Panc1 (cell line): ENCODE data around the gene CLDN4. TPM values are rescaled to one million over a fixed set of nuclear protein-coding genes. Genes with fewer than 3 reads are reported as not detected.
"Not testable (repeated sequence)": the region's sequence is repeated elsewhere in the genome, so short reads cannot be mapped to it uniquely, and the experiment has no call there.

Experiments
- ATAC-seq: fragments of 200-7000 bp; cut with Tn5 transposase; 2 replicates; pipeline ENCODE4 v1.9.1; 2020; ENCODE audit warnings: mild to moderate bottlenecking, moderate library complexity
- Bru-seq: library from RNA; stranded (reverse); fragments of 400-500 nt; gene quantifications from one replicate; lab custom pipeline; 2021; lab: Mats Ljungman, UMichigan
- BruChase-seq, 2 experiments: library from RNA; stranded (reverse); fragments of 400-500 nt; gene quantifications; one replicate each; lab custom pipeline; 2021; lab: Mats Ljungman, UMichigan
- BruUV-seq: library from RNA; stranded (reverse); fragments of 400-500 nt; replicated peaks from 2 replicates; lab custom pipeline; 2021; lab: Mats Ljungman, UMichigan
- CTCF ChIA-PET: fragments of 300-600 bp; sonication (Branson Sonifier 250); formaldehyde crosslinking; loops from one replicate; lab custom pipeline; 2022; ENCODE audit warnings: antibody characterized with exemption; lab: Charles Lee
- POLR2A ChIA-PET: fragments of 300-600 bp; sonication (Branson Sonifier 250); formaldehyde crosslinking; loops from one replicate; lab custom pipeline; 2022; ENCODE audit warnings: antibody characterized with exemption; lab: Charles Lee
- DNase-seq: peaks from one replicate; pipeline ENCODE4 v3.0.0-alpha.2; 2010; ENCODE audit warnings: low read depth, low spot score
- H3K27ac ChIP-seq: 2 replicates; pipeline ENCODE4 v1.5.1; 2011; ENCODE audit warnings: mild to moderate bottlenecking, low read length, inconsistent platforms
- H3K27me3 ChIP-seq: fragments of 200-500 bp; sonication (Bioruptor generic); 2 replicates; pipeline ENCODE4 v1.6.0; 2014; ENCODE audit warnings: low read length, inconsistent platforms; ENCODE audit not compliant: control insufficient read depth, insufficient read depth
- H3K36me3 ChIP-seq: fragments of 200-500 bp; sonication (Bioruptor generic); 2 replicates; pipeline ENCODE4 v1.5.1; 2014; ENCODE audit warnings: inconsistent platforms, mild to moderate bottlenecking, low read length, moderate library complexity; ENCODE audit not compliant: control insufficient read depth, insufficient read depth
- H3K4me1 ChIP-seq: 2 replicates; pipeline ENCODE4 v1.5.1; 2011; ENCODE audit warnings: inconsistent platforms, mild to moderate bottlenecking, low read length, moderate library complexity; ENCODE audit not compliant: control insufficient read depth, insufficient read depth
- H3K4me3 ChIP-seq, 2 experiments: 2 replicates each; pipeline ENCODE4 v1.5.1; 2011 to 2012; ENCODE audit warnings: low read depth in 2 of 2, low read length in 2 of 2, mild to moderate bottlenecking in 2 of 2, inconsistent platforms in 1 of 2, moderate library complexity in 1 of 2
- H3K9me3 ChIP-seq: fragments of 200-500 bp; sonication (Bioruptor generic); 2 replicates; pipeline ENCODE4 v1.5.1; 2014; ENCODE audit warnings: low read depth, mild to moderate bottlenecking, inconsistent platforms, low read length, moderate library complexity; ENCODE audit not compliant: control insufficient read depth, insufficient read depth
- POLR2AphosphoS5 ChIP-seq: IDR thresholded peaks from 2 replicates; pipeline ENCODE4 v1.6.1; 2012; ENCODE audit warnings: mild to moderate bottlenecking, low read depth, low read length, moderate library complexity
- SIN3A ChIP-seq: IDR thresholded peaks from 2 replicates; pipeline ENCODE4 v1.6.1; 2012; ENCODE audit warnings: low read depth, mild to moderate bottlenecking, low read length, moderate library complexity, borderline replicate concordance; ENCODE audit not compliant: insufficient read depth
- TCF7L2 ChIP-seq: IDR thresholded peaks from 2 replicates; pipeline ENCODE4 v1.6.1; 2011; ENCODE audit warnings: mild to moderate bottlenecking, low read depth, low read length, inconsistent platforms
- in situ Hi-C: cut with HindIII; loops from 2 replicates; pipeline ENCODE4 v1.10.0; 2016; ENCODE audit warnings: low sequenced_read_pairs, low pct_unique_long_range_greater_than_20kb
- intact Hi-C: fragments of 100-400 bp; cut with micrococcal nuclease; formaldehyde crosslinking; loops from one replicate; pipeline ENCODE4 v1.10.0; 2022; ENCODE audit not compliant: unreplicated experiment
- long read RNA-seq: library from polyadenylated mRNA; unstranded; transcript quantifications from one replicate; pipeline ENCODE4 v2.0.0, GENCODE V29; 2021; ENCODE audit not compliant: unreplicated experiment
- polyA plus RNA-seq: library from polyadenylated mRNA; unstranded; fragments of >200 nt; gene quantifications from one replicate; pipeline ENCODE4 v1.2.1, GENCODE V29; 2012; ENCODE audit warnings: missing spikeins; ENCODE audit not compliant: insufficient read length
- total RNA-seq: library from RNA; stranded (reverse); gene quantifications from one replicate; pipeline ENCODE4 v1.2.1, GENCODE V29; 2021; ENCODE audit not compliant: unreplicated experiment
- TF ChIP-seq, protein P1 (sequence below), 2 experiments: IDR thresholded peaks; 2 replicates each; pipeline ENCODE4 v1.6.1; 2011 to 2012; ENCODE audit warnings: low read depth in 2 of 2, control low read depth in 1 of 2, low read length in 1 of 2, mild to moderate bottlenecking in 1 of 2, moderate library complexity in 1 of 2; ENCODE audit not compliant: insufficient read depth in 1 of 2
- TF ChIP-seq, protein P2 (sequence below): fragments of 450-650 bp; IDR thresholded peaks from 2 replicates; pipeline ENCODE4 v1.5.1; 2017; ENCODE audit warnings: mild to moderate bottlenecking

CLDN4 gene, protein sequence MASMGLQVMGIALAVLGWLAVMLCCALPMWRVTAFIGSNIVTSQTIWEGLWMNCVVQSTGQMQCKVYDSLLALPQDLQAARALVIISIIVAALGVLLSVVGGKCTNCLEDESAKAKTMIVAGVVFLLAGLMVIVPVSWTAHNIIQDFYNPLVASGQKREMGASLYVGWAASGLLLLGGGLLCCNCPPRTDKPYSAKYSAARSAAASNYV
- total RNA-seq (295 TPM), Bru-seq, nascent RNA (percentile 90 among the genes with signal in this experiment), BruChase-seq, experiment 1, labeled RNA remaining after a 2-hour chase (percentile 99 among the genes with signal in this experiment), BruChase-seq, experiment 2, labeled RNA remaining after a 6-hour chase (percentile 89 among the genes with signal in this experiment)
- polyA plus RNA-seq = 551 TPM
- long read RNA-seq, transcript CLDN4-201 (1 exons, 1,831 nt) = major isoform, 777 of 779 reads
- long read RNA-seq, partial matches to known transcripts = 0 of 779 reads
- long read RNA-seq, other reads (novel, unspliced or antisense) = 2 of 779 reads

GRCh38 chr7:73830681-73831583 is at the start of gene CLDN4:
TSS of gene CLDN4 (plus strand) at chr7:73830996. CDS start at chr7:73831202, 206 bp downstream.
- intact Hi-C loops = no loop called here
- TSS peak; percentile 98 for BruUV-seq
- Histone ChIP-seq H3K27ac (peak within 1 kb of the TSS; percentile 96), H3K27me3 (no peaks in the 10 kb centered on the region), H3K4me1 (peaks cover 42% of the 10 kb centered on the region), H3K36me3 (no peaks in the 10 kb centered on the region; the same call in 1 of the 2 replicates), H3K9me3 (no peaks in the 10 kb centered on the region), H3K4me3 (peak within 1 kb of the TSS; percentile 73 to 97)
- POLR2A ChIA-PET = interaction anchor here (0.6 kb wide), 1 partner anchor 79 kb away, joined by 6 read pairs; no protein-coding TSS in a partner anchor
- CTCF ChIA-PET = interaction anchor here (1.0 kb wide), 1 partner anchor 12 kb away, joined by 3 read pairs; the partner anchor contains the start of gene METTL27
- in situ Hi-C loops = no loop called here
- ATAC-seq (peak; percentile 63), DNase-seq (peak; percentile 97)
- TF ChIP-seq TCF7L2 (peak; percentile 8; the same call in 1 of the 2 replicates), SIN3A (peak; percentile 69), POLR2AphosphoS5 (peak; percentile 99)
- TF ChIP-seq, protein P1, sequence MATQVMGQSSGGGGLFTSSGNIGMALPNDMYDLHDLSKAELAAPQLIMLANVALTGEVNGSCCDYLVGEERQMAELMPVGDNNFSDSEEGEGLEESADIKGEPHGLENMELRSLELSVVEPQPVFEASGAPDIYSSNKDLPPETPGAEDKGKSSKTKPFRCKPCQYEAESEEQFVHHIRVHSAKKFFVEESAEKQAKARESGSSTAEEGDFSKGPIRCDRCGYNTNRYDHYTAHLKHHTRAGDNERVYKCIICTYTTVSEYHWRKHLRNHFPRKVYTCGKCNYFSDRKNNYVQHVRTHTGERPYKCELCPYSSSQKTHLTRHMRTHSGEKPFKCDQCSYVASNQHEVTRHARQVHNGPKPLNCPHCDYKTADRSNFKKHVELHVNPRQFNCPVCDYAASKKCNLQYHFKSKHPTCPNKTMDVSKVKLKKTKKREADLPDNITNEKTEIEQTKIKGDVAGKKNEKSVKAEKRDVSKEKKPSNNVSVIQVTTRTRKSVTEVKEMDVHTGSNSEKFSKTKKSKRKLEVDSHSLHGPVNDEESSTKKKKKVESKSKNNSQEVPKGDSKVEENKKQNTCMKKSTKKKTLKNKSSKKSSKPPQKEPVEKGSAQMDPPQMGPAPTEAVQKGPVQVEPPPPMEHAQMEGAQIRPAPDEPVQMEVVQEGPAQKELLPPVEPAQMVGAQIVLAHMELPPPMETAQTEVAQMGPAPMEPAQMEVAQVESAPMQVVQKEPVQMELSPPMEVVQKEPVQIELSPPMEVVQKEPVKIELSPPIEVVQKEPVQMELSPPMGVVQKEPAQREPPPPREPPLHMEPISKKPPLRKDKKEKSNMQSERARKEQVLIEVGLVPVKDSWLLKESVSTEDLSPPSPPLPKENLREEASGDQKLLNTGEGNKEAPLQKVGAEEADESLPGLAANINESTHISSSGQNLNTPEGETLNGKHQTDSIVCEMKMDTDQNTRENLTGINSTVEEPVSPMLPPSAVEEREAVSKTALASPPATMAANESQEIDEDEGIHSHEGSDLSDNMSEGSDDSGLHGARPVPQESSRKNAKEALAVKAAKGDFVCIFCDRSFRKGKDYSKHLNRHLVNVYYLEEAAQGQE (IDR thresholded peaks at IDR 0.05; ENCODE audit: insufficient read depth in 1 of 2, low read depth in 2 of 2, low read length in 1 of 2) = peak; percentile 65 to 81; a peak in 3 of 4 replicates
- TF ChIP-seq, protein P2, sequence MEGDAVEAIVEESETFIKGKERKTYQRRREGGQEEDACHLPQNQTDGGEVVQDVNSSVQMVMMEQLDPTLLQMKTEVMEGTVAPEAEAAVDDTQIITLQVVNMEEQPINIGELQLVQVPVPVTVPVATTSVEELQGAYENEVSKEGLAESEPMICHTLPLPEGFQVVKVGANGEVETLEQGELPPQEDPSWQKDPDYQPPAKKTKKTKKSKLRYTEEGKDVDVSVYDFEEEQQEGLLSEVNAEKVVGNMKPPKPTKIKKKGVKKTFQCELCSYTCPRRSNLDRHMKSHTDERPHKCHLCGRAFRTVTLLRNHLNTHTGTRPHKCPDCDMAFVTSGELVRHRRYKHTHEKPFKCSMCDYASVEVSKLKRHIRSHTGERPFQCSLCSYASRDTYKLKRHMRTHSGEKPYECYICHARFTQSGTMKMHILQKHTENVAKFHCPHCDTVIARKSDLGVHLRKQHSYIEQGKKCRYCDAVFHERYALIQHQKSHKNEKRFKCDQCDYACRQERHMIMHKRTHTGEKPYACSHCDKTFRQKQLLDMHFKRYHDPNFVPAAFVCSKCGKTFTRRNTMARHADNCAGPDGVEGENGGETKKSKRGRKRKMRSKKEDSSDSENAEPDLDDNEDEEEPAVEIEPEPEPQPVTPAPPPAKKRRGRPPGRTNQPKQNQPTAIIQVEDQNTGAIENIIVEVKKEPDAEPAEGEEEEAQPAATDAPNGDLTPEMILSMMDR = no peak

DNA sequence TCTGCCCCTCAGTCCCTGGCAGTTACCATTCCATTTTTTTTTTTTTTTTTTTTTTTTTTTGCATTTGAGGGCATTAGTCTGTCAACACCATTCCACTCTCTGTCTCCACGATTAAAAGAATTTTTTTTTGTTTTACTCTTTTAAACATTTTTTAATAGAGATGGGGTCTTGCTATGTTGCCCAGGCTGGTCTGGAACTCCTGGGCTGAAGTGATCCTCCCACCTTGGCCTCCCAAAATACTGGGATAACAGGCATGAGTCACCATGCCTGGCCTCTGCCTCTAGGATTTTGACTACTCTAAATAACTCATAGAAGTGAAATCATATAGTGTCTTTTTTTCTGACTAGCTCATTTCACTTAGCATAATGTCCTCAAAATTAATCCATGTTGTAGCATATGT is 44.2 kb upstream of the CLDN4 start:
- ChIA-PET POLR2A (no interaction called here), CTCF (interaction anchor here (0.5 kb wide), 1 partner anchor 36 kb away, joined by 6 read pairs; no protein-coding TSS in a partner anchor)
- Histone ChIP-seq H3K27ac (no peak overlapping the region), H3K27me3 (no peaks in the 10 kb centered on the region), H3K9me3 (no peaks in the 10 kb centered on the region), H3K4me1 (no peaks in the 10 kb centered on the region), H3K36me3 (no peaks in the 10 kb centered on the region), H3K4me3 (no peak overlapping the region)
- TF ChIP-seq POLR2AphosphoS5 (no peak), SIN3A (no peak), TCF7L2 (no peak)
- TF ChIP-seq, protein P2 = no peak
- TF ChIP-seq, protein P1 (IDR thresholded peaks at IDR 0.05; ENCODE audit: insufficient read depth in 1 of 2, low read depth in 2 of 2, low read length in 1 of 2) = no peak
- BruUV-seq = no TSS peak
- intact Hi-C loops = no loop called here
- no peak for ATAC-seq
- no peak for DNase-seq
- in situ Hi-C loops = no loop called here

GRCh38 chr7:73787786-73788048 is 43.1 kb upstream of the CLDN4 start:
- DNase-seq, ATAC-seq, in situ Hi-C loops, H3K4me3 ChIP-seq, BruUV-seq, H3K27ac ChIP-seq, CTCF ChIA-PET, intact Hi-C loops, POLR2A ChIA-PET, H3K4me1 ChIP-seq, H3K36me3 ChIP-seq, H3K27me3 ChIP-seq, H3K9me3 ChIP-seq: not testable (repeated sequence)
